Activated naive CD4-positive, alpha-beta T cell treated with anti-CD3 and anti-CD28 coated beads, Interleukin-2, amount 50 U/mL, for 24 hours (primary cell): ENCODE measurements around the gene RIOK3.
"Not testable (repeated sequence)": the region's sequence is repeated elsewhere in the genome, so short reads cannot be mapped to it uniquely, and the experiment has no call there.

Experiments
- H3K27ac Mint-ChIP-seq: one replicate; pipeline ENCODE4 v1.8.0; 2021; ENCODE audit warnings: mild to moderate bottlenecking, mixed read lengths
- H3K27me3 Mint-ChIP-seq: one replicate; pipeline ENCODE4 v1.8.0; 2021; ENCODE audit warnings: mixed read lengths
- H3K36me3 Mint-ChIP-seq: one replicate; pipeline ENCODE4 v1.8.0; 2021; ENCODE audit warnings: mixed read lengths
- H3K4me1 Mint-ChIP-seq: one replicate; pipeline ENCODE4 v1.8.0; 2021; ENCODE audit warnings: mixed read lengths
- H3K4me3 Mint-ChIP-seq: one replicate; pipeline ENCODE4 v1.8.0; 2021; ENCODE audit warnings: mild to moderate bottlenecking, mixed read lengths
- H3K9me3 Mint-ChIP-seq: one replicate; pipeline ENCODE4 v1.8.0; 2021; ENCODE audit warnings: mixed read lengths

The RIOK3 gene

GRCh38 chr18:23452728-23453679 is at the start of gene RIOK3:
RIOK3 (plus strand) TSS chr18:23453287; CDS start chr18:23453440, 153 bp downstream.
- peak within 1 kb of the TSS; percentile 96 for H3K27ac Mint-ChIP-seq
- no peaks in the 10 kb centered on the region for H3K27me3 Mint-ChIP-seq
- H3K9me3 Mint-ChIP-seq: no peaks in the 10 kb centered on the region
- peak within 1 kb of the TSS; percentile 99 for H3K4me3 Mint-ChIP-seq
- no peaks in the 10 kb centered on the region for H3K36me3 Mint-ChIP-seq
- H3K4me1 Mint-ChIP-seq: peaks cover 46% of the 10 kb centered on the region

- Mint-ChIP-seq H3K36me3 (peaks cover 6% of the 10 kb centered on the region), H3K4me1 (peaks cover 6% of the 10 kb centered on the region), H3K4me3 (no peak overlapping the region), H3K27ac (no peak overlapping the region), H3K9me3 (no peaks in the 10 kb centered on the region), H3K27me3 (no peaks in the 10 kb centered on the region)
Observed at GRCh38 chr18:23403310-23403709, 49.8 kb upstream of the RIOK3 start.

GRCh38 chr18:23405636-23406035 is 47.5 kb upstream of the RIOK3 start:
- Mint-ChIP-seq H3K4me3 (no peak overlapping the region), H3K4me1 (no peaks in the 10 kb centered on the region), H3K27ac (no peak overlapping the region)

GRCh38 chr18:23406271-23406787 is 46.8 kb upstream of the RIOK3 start:
- Mint-ChIP-seq H3K27me3 (no peaks in the 10 kb centered on the region), H3K9me3 (no peaks in the 10 kb centered on the region), H3K36me3 (peaks cover 6% of the 10 kb centered on the region), H3K4me3 (no peak overlapping the region), H3K4me1 (no peaks in the 10 kb centered on the region), H3K27ac (no peak overlapping the region)

More at GRCh38 chr18:23405636-23406035, 47.5 kb upstream of the RIOK3 start:
- no peaks in the 10 kb centered on the region for H3K9me3 Mint-ChIP-seq
- peaks cover 6% of the 10 kb centered on the region for H3K36me3 Mint-ChIP-seq
- H3K27me3 Mint-ChIP-seq: no peaks in the 10 kb centered on the region

GRCh38 chr18:23412351-23412964 is 40.6 kb upstream of the RIOK3 start:
- no peaks in the 10 kb centered on the region for H3K4me1 Mint-ChIP-seq
- no peak overlapping the region for H3K4me3 Mint-ChIP-seq
- no peaks in the 10 kb centered on the region for H3K27me3 Mint-ChIP-seq
- H3K27ac Mint-ChIP-seq: no peak overlapping the region
- H3K9me3 Mint-ChIP-seq: no peaks in the 10 kb centered on the region
- no peaks in the 10 kb centered on the region for H3K36me3 Mint-ChIP-seq

GRCh38 chr18:23415515-23415914 is 37.6 kb upstream of the RIOK3 start:
- no peaks in the 10 kb centered on the region for H3K36me3 Mint-ChIP-seq
- no peaks in the 10 kb centered on the region for H3K9me3 Mint-ChIP-seq
- H3K27ac Mint-ChIP-seq: no peak overlapping the region
- H3K4me1 Mint-ChIP-seq: no peaks in the 10 kb centered on the region
- H3K4me3 Mint-ChIP-seq: no peak overlapping the region
- H3K27me3 Mint-ChIP-seq: no peaks in the 10 kb centered on the region

GRCh38 chr18:23416298-23416697 is 36.8 kb upstream of the RIOK3 start:
- H3K9me3 Mint-ChIP-seq: no peaks in the 10 kb centered on the region
- H3K27ac Mint-ChIP-seq: no peak overlapping the region

GRCh38 chr18:23421277-23421676 is 31.8 kb upstream of the RIOK3 start:
- peaks cover 4% of the 10 kb centered on the region for H3K36me3 Mint-ChIP-seq
- H3K9me3 Mint-ChIP-seq: no peaks in the 10 kb centered on the region
- H3K27ac Mint-ChIP-seq: no peak overlapping the region
- H3K4me3 Mint-ChIP-seq: no peak overlapping the region
- peaks cover 9% of the 10 kb centered on the region for H3K4me1 Mint-ChIP-seq
- no peaks in the 10 kb centered on the region for H3K27me3 Mint-ChIP-seq

More at GRCh38 chr18:23416298-23416697, 36.8 kb upstream of the RIOK3 start:
- H3K4me3 Mint-ChIP-seq: no peak overlapping the region
- H3K36me3 Mint-ChIP-seq: no peaks in the 10 kb centered on the region
- H3K27me3 Mint-ChIP-seq: no peaks in the 10 kb centered on the region
- H3K4me1 Mint-ChIP-seq: no peaks in the 10 kb centered on the region

GRCh38 chr18:23422751-23423418 is 30.2 kb upstream of the RIOK3 start:
- H3K4me1 Mint-ChIP-seq: peaks cover 9% of the 10 kb centered on the region

GRCh38 chr18:23424616-23425015 is 28.5 kb upstream of the RIOK3 start:
- H3K4me1 Mint-ChIP-seq: peaks cover 9% of the 10 kb centered on the region
- peaks cover 4% of the 10 kb centered on the region for H3K36me3 Mint-ChIP-seq
- no peak overlapping the region for H3K27ac Mint-ChIP-seq
- H3K9me3 Mint-ChIP-seq: no peaks in the 10 kb centered on the region
- no peaks in the 10 kb centered on the region for H3K27me3 Mint-ChIP-seq
- H3K4me3 Mint-ChIP-seq: no peak overlapping the region

More at GRCh38 chr18:23422751-23423418, 30.2 kb upstream of the RIOK3 start:
- Mint-ChIP-seq H3K36me3 (peaks cover 4% of the 10 kb centered on the region), H3K9me3 (no peaks in the 10 kb centered on the region), H3K27ac (no peak overlapping the region), H3K4me3 (peak overlapping the region; percentile 27), H3K27me3 (no peaks in the 10 kb centered on the region)

GRCh38 chr18:23428821-23429220 is 24.3 kb upstream of the RIOK3 start:
- H3K27me3 Mint-ChIP-seq: no peaks in the 10 kb centered on the region
- no peak overlapping the region for H3K4me3 Mint-ChIP-seq
- H3K4me1 Mint-ChIP-seq: no peaks in the 10 kb centered on the region
- peaks cover 8% of the 10 kb centered on the region for H3K36me3 Mint-ChIP-seq
- H3K9me3 Mint-ChIP-seq: no peaks in the 10 kb centered on the region
- H3K27ac Mint-ChIP-seq: no peak overlapping the region

GRCh38 chr18:23429538-23429937 is 23.5 kb upstream of the RIOK3 start:
- H3K4me1 Mint-ChIP-seq, H3K36me3 Mint-ChIP-seq, H3K27ac Mint-ChIP-seq, H3K27me3 Mint-ChIP-seq, H3K4me3 Mint-ChIP-seq, H3K9me3 Mint-ChIP-seq: not testable (repeated sequence)

- Mint-ChIP-seq H3K27me3 (no peaks in the 10 kb centered on the region), H3K9me3 (no peaks in the 10 kb centered on the region), H3K4me1 (peaks cover 4% of the 10 kb centered on the region), H3K27ac (no peak overlapping the region), H3K36me3 (peaks cover 5% of the 10 kb centered on the region), H3K4me3 (no peak overlapping the region)
Observed at GRCh38 chr18:23433360-23433759, 19.7 kb upstream of the RIOK3 start.

GRCh38 chr18:23437357-23438045 is 15.6 kb upstream of the RIOK3 start:
- peaks cover 11% of the 10 kb centered on the region for H3K4me1 Mint-ChIP-seq
- peak overlapping the region; percentile 91 for H3K4me3 Mint-ChIP-seq
- no peaks in the 10 kb centered on the region for H3K36me3 Mint-ChIP-seq
- no peaks in the 10 kb centered on the region for H3K27me3 Mint-ChIP-seq
- H3K9me3 Mint-ChIP-seq: no peaks in the 10 kb centered on the region
- peak overlapping the region; percentile 81 for H3K27ac Mint-ChIP-seq

GRCh38 chr18:23438046-23438377 is 15.1 kb upstream of the RIOK3 start:
- Mint-ChIP-seq H3K27me3 (no peaks in the 10 kb centered on the region), H3K36me3 (no peaks in the 10 kb centered on the region), H3K4me1 (peaks cover 11% of the 10 kb centered on the region), H3K27ac (no peak overlapping the region), H3K9me3 (no peaks in the 10 kb centered on the region), H3K4me3 (peak overlapping the region; percentile 91)
